NB4 (cell line): ENCODE measurements around the gene SETD6.

Source experiments
- DNase-seq: peaks from one replicate; pipeline ENCODE4 v3.0.0; 2010; ENCODE audit warnings: low read depth
- H3K4me3 ChIP-seq: one replicate; pipeline ENCODE4 v1.5.1; 2011; ENCODE audit warnings: mild to moderate bottlenecking, low read depth, low read length, moderate library complexity
- CTCF ChIP-seq: IDR thresholded peaks from one replicate; pipeline ENCODE4 v1.5.1; 2012; ENCODE audit warnings: low read depth, low read length
- MAX ChIP-seq: IDR thresholded peaks from 2 replicates; pipeline ENCODE4 v1.6.1; 2011; ENCODE audit warnings: low read depth, low read length
- MYC ChIP-seq: IDR thresholded peaks from 2 replicates; pipeline ENCODE4 v1.6.1; 2011; ENCODE audit warnings: low read depth, low read length
- POLR2A ChIP-seq: IDR thresholded peaks from 2 replicates; pipeline ENCODE4 v1.6.1; 2011; ENCODE audit warnings: mild to moderate bottlenecking; ENCODE audit not compliant: insufficient read length; ENCODE audit errors: extremely low read depth

SETD6 gene

GRCh38 chr16:58506241-58507194, 8.8 kb upstream of the SETD6 start:
- no peak for DNase-seq
- no peak for TF ChIP-seq POLR2A
- TF ChIP-seq MAX = no peak
- no peak for TF ChIP-seq CTCF
- TF ChIP-seq MYC = no peak
- H3K4me3 ChIP-seq = no peak overlapping the region

- TF ChIP-seq POLR2A (no peak), CTCF (peak; percentile 68)
- H3K4me3 ChIP-seq = no peak overlapping the region
- peak; percentile 65 for DNase-seq
Measured at GRCh38 chr16:58507195-58507962, 7.9 kb upstream of the SETD6 start.

- H3K4me3 ChIP-seq = no peak overlapping the region
- no peak for DNase-seq
- no peak for TF ChIP-seq MAX
Measured at GRCh38 chr16:58507963-58508670, 7.2 kb upstream of the SETD6 start.

- TF ChIP-seq POLR2A = no peak
- no peak for TF ChIP-seq CTCF
- TF ChIP-seq MAX = no peak
- no peak for TF ChIP-seq MYC
- no peak overlapping the region for H3K4me3 ChIP-seq
- DNase-seq = no peak
Measured at GRCh38 chr16:58508671-58509251, 6.6 kb upstream of the SETD6 start.

- TF ChIP-seq MYC (no peak), CTCF (no peak), POLR2A (no peak), MAX (no peak)
- DNase-seq = no peak
- no peak overlapping the region for H3K4me3 ChIP-seq
Measured at GRCh38 chr16:58509256-58510096, 5.8 kb upstream of the SETD6 start.
